SK-N-SH treated with all-trans-retinoic acid at 6 μM for 48 hours (cell line): ENCODE measurements around the gene OR9Q1.

ENCODE experiments used
- ARNTL ChIP-seq: fragments of 450-650 bp; formaldehyde crosslinking; IDR thresholded peaks from 2 replicates; pipeline ENCODE4 v1.5.0; 2020; ENCODE audit warnings: low read depth, mild to moderate bottlenecking, moderate library complexity, borderline replicate concordance
- BACH2 ChIP-seq: fragments of 250-450 bp; sonication (Bioruptor Pico); IDR thresholded peaks from 2 replicates; pipeline ENCODE4 v1.9.0; 2021; ENCODE audit warnings: mild to moderate bottlenecking, borderline replicate concordance
- CSRNP3 ChIP-seq: fragments of 250-450 bp; sonication (Bioruptor Pico); IDR thresholded peaks from 2 replicates; pipeline ENCODE4 v1.5.1; 2021; ENCODE audit warnings: mild to moderate bottlenecking, moderate library complexity
- TSHZ2 ChIP-seq: fragments of 250-450 bp; sonication (Bioruptor Pico); IDR thresholded peaks from 2 replicates; pipeline ENCODE4 v1.5.0; 2020; ENCODE audit warnings: mild to moderate bottlenecking, moderate library complexity
- ZC3H10 ChIP-seq: fragments of 250-450 bp; sonication (Bioruptor Pico); IDR thresholded peaks from 2 replicates; pipeline ENCODE4 v1.5.1; 2021; ENCODE audit warnings: mild to moderate bottlenecking, moderate library complexity

GRCh38 chr11:57981536-57981935 lies 42.1 kb upstream of the OR9Q1 start:
- no peak for TF ChIP-seq TSHZ2 (CRISPR knock-in tag)
- TF ChIP-seq CSRNP3 (CRISPR knock-in tag) = no peak
- TF ChIP-seq ZC3H10 (CRISPR knock-in tag) = no peak
- no peak for TF ChIP-seq ARNTL (CRISPR knock-in tag)
- TF ChIP-seq BACH2 (CRISPR knock-in tag) = no peak
